Loucy (cell line): ENCODE measurements around the gene OR5A2.

ENCODE experiments used
- CTCF ChIP-seq: fragments of 200-600 bp; sonication (generic); conservative IDR thresholded peaks from 2 replicates; pipeline ENCODE4 v1.5.1; 2014; ENCODE audit warnings: mild to moderate bottlenecking, antibody characterized with exemption, low read length
- EZH2phosphoT487 ChIP-seq: fragments of 200-600 bp; IDR thresholded peaks from 2 replicates; pipeline ENCODE4 v1.6.1; 2018; ENCODE audit warnings: antibody characterized with exemption, mild to moderate bottlenecking, moderate library complexity, borderline replicate concordance

- TF ChIP-seq CTCF = no peak
- no peak for TF ChIP-seq EZH2phosphoT487
Measured at GRCh38 chr11:59413646-59414045, 12.6 kb downstream of the OR5A2 start.
